Measurements from ENCODE around the gene ZBTB49.
"Not testable (repeated sequence)": the region's sequence is repeated elsewhere in the genome, so short reads cannot be mapped to it uniquely, and the experiment has no call there.

Gene ZBTB49
- total RNA-seq = 2.2 to 8.1 (median 5.4) reads per million in 18 experiments

DNA sequence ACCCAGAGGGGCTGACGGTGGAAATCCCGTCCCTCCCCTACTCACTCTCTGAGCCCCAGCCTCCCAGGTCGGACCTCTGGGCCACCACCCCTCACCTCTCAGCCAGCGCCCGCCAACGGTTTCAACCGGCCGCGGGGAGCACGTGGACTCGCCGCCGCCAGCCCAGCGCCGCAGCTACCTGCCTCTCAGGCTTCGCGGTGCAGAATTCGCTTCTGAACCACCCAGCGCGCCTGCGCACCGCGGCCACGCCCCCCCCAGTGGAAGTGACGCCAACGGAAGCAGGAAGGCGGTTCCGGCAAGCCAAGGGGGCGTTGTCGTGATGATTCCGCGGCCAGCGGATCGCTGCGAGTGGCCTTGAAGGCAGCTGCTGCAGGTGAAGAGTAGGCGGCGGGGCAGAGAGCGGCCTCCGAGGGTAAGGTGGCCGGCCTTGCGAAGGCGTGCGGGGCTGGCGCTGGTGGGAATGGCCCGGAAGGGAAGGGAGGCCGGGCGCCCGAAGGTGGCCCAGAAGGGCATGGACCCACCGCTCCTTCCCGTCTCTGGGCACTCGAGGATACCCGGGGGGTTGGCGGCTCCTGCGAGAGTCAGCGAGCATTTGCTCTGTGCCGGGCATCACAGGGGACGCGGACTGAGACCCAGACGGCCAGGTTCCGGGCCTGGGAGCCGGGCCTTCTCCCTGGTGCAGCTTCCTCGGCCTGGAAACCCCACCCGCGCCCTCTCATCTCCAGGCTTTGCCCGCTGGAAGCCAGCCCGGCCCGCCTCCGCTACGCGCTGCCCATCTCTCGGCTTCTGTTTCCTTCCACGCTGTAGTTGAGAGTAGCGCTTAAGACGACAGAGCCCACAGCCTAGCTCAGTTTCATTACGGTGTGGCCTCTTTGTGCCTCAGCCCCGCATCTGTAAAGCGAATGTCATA is at the start of gene ZBTB49, which contains the start of gene LYAR:
TSS of gene ZBTB49 (plus strand) at position 311 of the 910 bp plus-strand sequence. CDS start 9,695 bp downstream, outside the sequence.
TSS of gene LYAR (minus strand) at position 214 of the 910 bp plus-strand sequence. CDS start 6,412 bp downstream, outside the sequence.
- peak; percentile 91 to 93 for DNase-seq

DNA sequence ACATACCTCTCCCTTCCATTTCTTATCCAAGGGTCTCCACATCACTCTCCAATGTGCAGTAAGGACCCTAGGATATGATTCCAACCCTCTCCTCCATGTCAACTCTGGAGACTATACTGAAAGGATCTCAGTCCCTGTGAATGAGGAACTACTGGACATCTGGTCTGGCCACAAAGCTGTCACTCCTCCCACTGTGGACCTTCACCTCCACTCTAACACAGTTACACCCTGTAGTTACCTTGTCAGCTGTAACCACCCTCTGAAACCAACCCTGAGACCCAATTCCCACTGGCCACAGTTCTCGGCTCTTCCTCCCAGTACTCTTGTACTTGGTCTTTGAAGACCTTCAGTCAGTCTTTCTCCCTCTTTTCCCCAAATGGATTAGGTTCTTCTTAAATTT is 44.9 kb upstream of the ZBTB49 start:
- DNase-seq = peak in 1 of 2 donors; percentile 51

DNA sequence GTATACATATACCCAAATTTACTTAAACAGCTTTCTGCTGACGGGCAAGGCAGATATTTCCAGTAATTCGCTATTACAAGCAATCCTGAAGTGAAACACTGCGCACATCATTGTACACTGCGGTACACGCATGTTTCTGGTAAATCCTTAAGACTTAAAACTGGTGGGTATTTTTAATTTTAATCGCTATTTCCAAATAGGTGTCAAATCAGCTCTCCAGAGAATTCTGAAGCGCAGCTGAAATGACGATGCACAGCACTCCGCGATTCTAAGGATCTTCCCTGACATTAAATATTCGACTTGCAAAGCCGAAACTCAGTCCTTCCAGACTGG is 42.4 kb upstream of the ZBTB49 start:
- DNase-seq = no peak

GRCh38 chr4:4248029-4248884 is 41.8 kb upstream of the ZBTB49 start, which contains the start of gene TMEM128:
TSS of gene TMEM128 (minus strand) at chr4:4248223. CDS start at chr4:4248202, 21 bp downstream.
- DNase-seq = peak; percentile 95 to 96

- DNase-seq = no peak
These were observed 41.2 kb upstream of the ZBTB49 start for GRCh38 chr4:4248885-4249203.

DNA sequence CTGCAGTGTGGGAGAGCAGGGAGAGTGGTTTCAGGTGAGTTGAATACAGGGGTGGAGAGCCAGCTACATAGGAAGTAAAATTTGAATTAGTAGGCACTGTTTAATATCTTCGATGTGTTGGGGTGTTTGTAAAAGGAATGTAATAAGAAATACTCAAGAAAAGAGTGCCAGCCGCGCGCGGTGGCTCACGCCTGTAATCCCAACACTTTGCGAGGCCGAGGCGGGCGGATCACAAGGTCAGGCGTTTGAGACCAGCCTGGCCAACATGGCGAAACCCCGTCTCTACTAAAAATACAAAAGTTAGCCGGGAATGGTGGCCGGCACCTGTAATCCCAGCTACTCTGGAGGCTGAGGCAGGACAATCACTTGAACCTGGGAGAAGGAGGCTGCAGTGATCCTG is 40.7 kb upstream of the ZBTB49 start:
- DNase-seq = not testable (repeated sequence)

GRCh38 chr4:4249866-4250265 is 40.2 kb upstream of the ZBTB49 start:
- no peak for DNase-seq

GRCh38 chr4:4254199-4254598 is 35.9 kb upstream of the ZBTB49 start:
- DNase-seq = no peak

GRCh38 chr4:4254666-4255065 is 35.4 kb upstream of the ZBTB49 start:
- DNase-seq = no peak

GRCh38 chr4:4256799-4257198 is 33.3 kb upstream of the ZBTB49 start:
- no peak for DNase-seq

GRCh38 chr4:4257705-4258104 is 32.3 kb upstream of the ZBTB49 start:
- not testable (repeated sequence) for DNase-seq

- peak in 1 of 2 donors; percentile 79 for DNase-seq
These were observed 30.5 kb upstream of the ZBTB49 start for GRCh38 chr4:4259484-4260100.

GRCh38 chr4:4260185-4260751 is 29.8 kb upstream of the ZBTB49 start:
- DNase-seq = peak; percentile 72 to 78

DNA sequence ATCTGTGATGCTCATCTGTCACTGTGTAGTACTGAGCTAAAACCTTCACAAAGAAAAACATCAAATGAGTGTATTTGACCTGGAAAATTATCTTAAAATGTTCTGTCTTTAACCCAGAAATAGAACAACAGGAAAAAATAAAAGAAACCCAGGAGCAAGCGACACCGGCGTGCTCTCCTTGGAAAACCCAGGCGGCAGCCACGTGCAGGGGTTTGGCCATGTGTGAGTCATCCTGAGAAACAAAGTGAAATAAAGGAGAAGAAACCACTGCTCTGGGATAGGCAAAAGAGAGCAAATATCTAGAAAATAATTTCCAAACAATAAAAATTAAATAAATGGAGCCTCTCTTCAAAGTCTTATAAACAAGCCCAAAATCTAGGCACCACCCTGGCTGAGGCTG is 22.1 kb upstream of the ZBTB49 start:
- peak; percentile 20 to 46 for DNase-seq

DNA sequence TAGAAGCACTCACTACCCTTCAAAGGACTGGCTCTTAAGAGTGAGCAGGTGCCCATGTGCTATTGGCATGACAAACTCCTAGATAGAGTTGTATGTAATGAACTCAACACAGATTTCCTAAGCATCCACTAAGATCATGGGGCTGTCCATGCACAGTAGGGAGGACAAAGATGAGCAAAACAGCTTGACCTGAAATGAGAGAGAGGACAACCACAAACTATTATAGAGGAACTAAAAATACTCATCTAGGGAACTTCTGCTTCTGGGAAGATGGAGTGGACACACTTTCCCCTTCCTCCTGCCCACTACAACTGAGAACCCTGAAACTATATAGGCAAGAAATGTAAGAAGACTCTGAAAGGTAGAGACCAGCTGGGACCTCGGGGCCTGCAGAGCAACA is 21.3 kb upstream of the ZBTB49 start:
- peak; percentile 86 to 92 for DNase-seq

- DNase-seq = no peak
These were observed 20.7 kb upstream of the ZBTB49 start for GRCh38 chr4:4269331-4269731.

DNA sequence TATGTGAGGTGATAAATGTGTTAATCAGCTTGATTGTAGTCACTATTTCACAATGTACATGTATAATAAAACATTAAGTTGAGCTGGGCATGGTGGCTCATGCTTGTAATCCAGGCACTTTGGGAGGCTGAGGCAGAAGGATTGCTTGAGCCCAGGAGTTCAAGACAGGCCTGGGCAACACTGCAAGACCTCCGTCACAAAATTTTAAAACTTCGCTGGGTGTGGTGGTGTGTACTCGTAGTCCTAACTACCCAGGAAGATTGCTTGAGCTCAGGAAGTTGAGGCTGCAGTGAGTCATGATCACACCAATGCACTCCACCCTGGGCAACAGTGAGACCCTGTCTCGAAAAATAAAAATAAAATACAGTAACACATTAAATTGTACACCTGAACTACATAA is 20.2 kb upstream of the ZBTB49 start:
- DNase-seq = peak; percentile 80 to 90

- peak; percentile 60 to 81 for DNase-seq
These were observed 19.5 kb upstream of the ZBTB49 start for GRCh38 chr4:4270529-4270928.

DNA sequence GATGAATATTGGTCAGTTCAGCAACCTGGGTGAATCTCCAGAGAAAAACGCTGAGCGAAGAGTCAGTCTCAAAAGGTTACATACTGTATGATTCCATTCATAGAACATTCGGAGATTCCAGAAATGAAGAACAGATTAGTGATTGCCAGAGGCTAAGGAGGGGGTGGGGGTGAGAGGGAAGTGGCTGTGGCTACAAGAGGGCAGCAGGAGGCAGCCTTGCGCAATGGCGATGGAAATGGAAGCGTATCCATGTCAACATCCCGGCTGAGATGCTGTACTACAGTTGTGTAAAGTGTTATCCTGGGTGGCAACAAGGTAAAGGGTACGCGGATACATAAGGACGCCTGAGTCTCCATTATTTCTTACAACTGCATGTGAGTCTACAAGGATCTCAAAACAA is 18.1 kb upstream of the ZBTB49 start:
- DNase-seq = peak; percentile 63 to 67

GRCh38 chr4:4274226-4274625 is 15.8 kb upstream of the ZBTB49 start:
- peak; percentile 31 to 36 for DNase-seq

GRCh38 chr4:4277531-4277930 is 12.5 kb upstream of the ZBTB49 start:
- DNase-seq = no peak

- DNase-seq = no peak
These were observed 8.3 kb upstream of the ZBTB49 start for GRCh38 chr4:4281787-4282186.

All from inflammatory macrophage (primary cell).